ENCODE measurements around the gene AK5. TPM values are rescaled to one million over a fixed set of nuclear protein-coding genes. Genes with fewer than 3 reads are reported as not detected.

The AK5 gene
- total RNA-seq, 6 donors from 2014 or later: 0.10 to 0.74 TPM; not detected in 4

DNA sequence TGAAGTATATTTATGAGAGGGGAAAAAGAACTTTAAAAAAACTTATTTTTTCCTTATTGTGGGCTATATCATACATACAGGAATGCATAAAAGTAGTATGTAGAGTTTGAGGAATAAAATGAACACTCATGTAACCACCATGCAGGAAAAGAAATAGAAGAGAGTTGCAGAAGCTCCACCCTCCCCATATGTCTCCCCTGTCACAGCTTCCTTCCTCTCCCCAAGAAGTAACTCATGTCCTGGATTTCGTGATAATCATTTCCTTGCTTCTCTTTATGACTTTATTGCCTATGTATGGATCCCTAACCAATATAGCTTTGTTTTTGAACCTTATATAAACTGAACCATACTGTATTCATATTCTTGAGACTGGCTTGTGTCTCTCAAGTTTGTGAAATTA lies 274.2 kb downstream of the AK5 start:
- no peak overlapping the region for H3K27ac ChIP-seq
- H3K4me1 ChIP-seq: no peaks in the 10 kb centered on the region
- H3K36me3 ChIP-seq: peaks cover 0 to 5% (median 0%) of the 10 kb centered on the region in 4 donors
- DNase-seq (no peak), ATAC-seq (ENCODE audit: low FRiP score in 2 of 2) (no peak)
- no peak overlapping the region for H3K4me3 ChIP-seq
- TF ChIP-seq POLR2AphosphoS5 (IDR thresholded peaks at IDR 0.05) (no peak), POLR2A (IDR thresholded peaks at IDR 0.05) (no peak), CTCF (IDR thresholded peaks at IDR 0.05) (no peak), EP300 (IDR thresholded peaks at IDR 0.05) (no peak)
- no peaks in the 10 kb centered on the region for H3K9me3 ChIP-seq
- WGBS, 2 donors: 34 to 39% methylated on average over 1 of the region's 1 CpG
- H3K27me3 ChIP-seq: no peaks in the 10 kb centered on the region

- Histone ChIP-seq H3K36me3 (peaks cover 0 to 13% (median 0%) of the 10 kb centered on the region in 4 donors), H3K4me3 (no peak overlapping the region), H3K9me3 (no peaks in the 10 kb centered on the region), H3K27me3 (no peaks in the 10 kb centered on the region), H3K27ac (no peak overlapping the region), H3K4me1 (no peaks in the 10 kb centered on the region)
- TF ChIP-seq POLR2A (IDR thresholded peaks at IDR 0.05) (no peak), EP300 (IDR thresholded peaks at IDR 0.05) (no peak), CTCF (IDR thresholded peaks at IDR 0.05) (no peak), POLR2AphosphoS5 (IDR thresholded peaks at IDR 0.05) (no peak)
- DNase-seq (no peak), ATAC-seq (ENCODE audit: low FRiP score in 2 of 2) (no peak)
- WGBS, 2 donors: 85 to 90% methylated on average over 4 of the region's 4 CpGs
Observed at GRCh38 chr1:77557053-77557452, 275.2 kb downstream of the AK5 start.

- WGBS, 2 donors: 94 to 95% methylated on average over 5 of the region's 5 CpGs
- no peak for DNase-seq
- TF ChIP-seq EP300 (IDR thresholded peaks at IDR 0.05) (no peak), POLR2AphosphoS5 (IDR thresholded peaks at IDR 0.05) (no peak), CTCF (IDR thresholded peaks at IDR 0.05) (no peak), POLR2A (IDR thresholded peaks at IDR 0.05) (no peak)
- H3K4me3 ChIP-seq: no peak overlapping the region
- H3K27me3 ChIP-seq: no peaks in the 10 kb centered on the region
- H3K9me3 ChIP-seq: no peaks in the 10 kb centered on the region
- no peaks in the 10 kb centered on the region for H3K4me1 ChIP-seq
- no peak for ATAC-seq (ENCODE audit: low FRiP score in 2 of 2)
- no peak overlapping the region for H3K27ac ChIP-seq
- H3K36me3 ChIP-seq: peaks cover 0 to 13% (median 0%) of the 10 kb centered on the region in 4 donors
Observed at GRCh38 chr1:77558591-77559164, 276.9 kb downstream of the AK5 start.

DNA sequence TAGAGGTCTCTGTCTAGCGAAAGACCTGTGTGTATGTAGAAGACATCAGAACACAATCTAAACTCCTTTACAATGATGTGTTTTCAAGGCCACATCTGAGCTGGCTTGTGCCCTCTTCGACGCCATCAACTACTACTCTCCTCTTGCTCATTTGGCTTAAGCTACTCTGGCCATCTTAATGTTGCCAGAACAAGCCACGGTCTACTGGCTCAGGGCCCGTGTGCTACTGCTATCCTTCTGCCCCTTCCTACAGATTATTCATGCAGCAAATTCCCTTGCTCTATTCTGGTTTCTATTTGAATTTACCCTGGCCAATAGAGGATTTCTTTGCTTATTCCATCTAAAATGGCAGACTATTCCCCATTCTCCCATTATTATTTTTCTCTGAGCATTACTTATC lies 278.9 kb downstream of the AK5 start:
- H3K9me3 ChIP-seq: no peaks in the 10 kb centered on the region
- no peak overlapping the region for H3K4me3 ChIP-seq
- DNase-seq (no peak), ATAC-seq (ENCODE audit: low FRiP score in 2 of 2) (no peak)
- 91 to 98% methylated on average over 5 of the region's 5 CpGs for WGBS, 2 donors
- peaks cover 6 to 29% (median 9%) of the 10 kb centered on the region in 4 donors for H3K36me3 ChIP-seq
- H3K4me1 ChIP-seq: no peaks in the 10 kb centered on the region
- no peak overlapping the region for H3K27ac ChIP-seq
- no peaks in the 10 kb centered on the region for H3K27me3 ChIP-seq
- TF ChIP-seq POLR2A (IDR thresholded peaks at IDR 0.05): no peak
- no peak for TF ChIP-seq CTCF (IDR thresholded peaks at IDR 0.05)
- no peak for TF ChIP-seq POLR2AphosphoS5 (IDR thresholded peaks at IDR 0.05)

DNA sequence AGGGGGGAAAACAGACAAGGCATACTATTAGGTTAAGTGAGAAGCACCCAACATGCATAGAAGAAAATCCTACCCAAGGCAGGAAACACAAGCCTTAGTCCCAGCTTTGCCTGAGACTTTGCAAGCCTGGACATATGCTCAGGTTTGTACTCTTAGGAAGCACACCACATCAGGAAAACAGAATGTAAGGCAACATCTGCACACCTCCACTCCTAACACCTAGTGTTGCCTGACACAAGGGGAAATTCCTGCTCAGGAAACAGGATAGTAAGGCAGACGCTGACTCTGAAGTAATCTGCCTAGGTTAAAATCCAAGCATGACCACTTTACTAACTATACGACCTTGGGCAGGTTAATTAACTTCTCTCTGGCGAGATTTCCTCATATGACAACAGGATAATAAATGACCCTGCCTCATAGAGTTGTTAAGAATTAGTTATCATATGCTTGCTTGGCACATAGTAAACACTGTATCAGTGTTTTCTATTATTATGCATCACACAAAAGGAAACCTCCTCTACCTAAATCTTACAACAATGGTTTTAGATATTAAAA lies 280.9 kb downstream of the AK5 start:
- TF ChIP-seq POLR2A (IDR thresholded peaks at IDR 0.05): no peak
- TF ChIP-seq CTCF (IDR thresholded peaks at IDR 0.05): no peak
- TF ChIP-seq EP300 (IDR thresholded peaks at IDR 0.05): no peak
- no peak for TF ChIP-seq POLR2AphosphoS5 (IDR thresholded peaks at IDR 0.05)
- ATAC-seq (ENCODE audit: low FRiP score in 2 of 2): no peak
- DNase-seq: no peak
- WGBS, 2 donors: 75 to 82% methylated on average over 3 of the region's 3 CpGs
- Histone ChIP-seq H3K36me3 (peaks cover 18 to 48% (median 24%) of the 10 kb centered on the region in 4 donors), H3K27me3 (no peaks in the 10 kb centered on the region), H3K9me3 (no peaks in the 10 kb centered on the region), H3K4me1 (no peaks in the 10 kb centered on the region), H3K4me3 (no peak overlapping the region), H3K27ac (no peak overlapping the region)
